Stomach (tissue), 9 donors: ENCODE results near the gene TUBB6. TPM values are rescaled to one million over a fixed set of nuclear protein-coding genes. Genes with fewer than 3 reads are reported as not detected.
A peak's percentile ranks its signal among the peaks of the same experiment; 100 is the strongest.

ENCODE experiments used
- DNase-seq, 2 donors: peaks; one replicate each; pipeline versions ENCODE4 v3.0.0 to v3.0.0-alpha.2; 2013 to 2019
- H3K27ac ChIP-seq, 5 donors: fragments of 200-600 bp in 4 of 5; sonication (generic) in 4 of 5; one replicate each; pipeline ENCODE4 v1.5.1; 2013 to 2019; ENCODE audit warnings: mild to moderate bottlenecking in 1 of 5, moderate library complexity in 1 of 5
- H3K27me3 ChIP-seq, 3 donors: fragments of 200-600 bp; sonication (generic); one replicate each; pipeline ENCODE4 v1.5.1; 2017 to 2019; ENCODE audit warnings: mixed run types in 1 of 3
- H3K36me3 ChIP-seq, 4 donors: fragments of 200-600 bp; sonication (generic); 1 replicate in 3 of 4; 2 replicates in 1 of 4; pipeline ENCODE4 v1.5.1; 2016 to 2019
- H3K4me1 ChIP-seq, 4 donors: fragments of 200-600 bp; sonication (generic); one replicate each; pipeline ENCODE4 v1.5.1; 2016 to 2019
- H3K4me3 ChIP-seq, 4 donors: fragments of 200-600 bp; sonication (generic) in 3 of 4; one replicate each; pipeline ENCODE4 v1.5.1; 2016 to 2019; ENCODE audit warnings: mild to moderate bottlenecking in 1 of 4
- H3K9me3 ChIP-seq, 4 donors: fragments of 200-600 bp; sonication (generic); one replicate each; pipeline ENCODE4 v1.5.1; 2016 to 2019
- CTCF ChIP-seq, 7 experiments: fragments of 450-650 bp in 4 of 7; fragments of 200-600 bp in 3 of 7; sonication (generic) in 3 of 7; IDR thresholded peaks; one replicate each; pipeline ENCODE4 v1.5.1; 2016 to 2019; ENCODE audit warnings: antibody characterized with exemption in 7 of 7, control low read depth in 2 of 7, mild to moderate bottlenecking in 1 of 7
- EP300 ChIP-seq: sonication (generic); formaldehyde crosslinking; IDR thresholded peaks from one replicate; pipeline ENCODE4 v1.6.1; 2017; ENCODE audit warnings: antibody characterized with exemption
- POLR2A ChIP-seq, 4 donors: fragments of 450-650 bp; IDR thresholded peaks; one replicate each; pipeline ENCODE4 v1.6.1; 2016; ENCODE audit warnings: antibody characterized with exemption in 4 of 4, control low read depth in 2 of 4, mild to moderate bottlenecking in 1 of 4, moderate library complexity in 1 of 4
- POLR2AphosphoS5 ChIP-seq, 3 donors: sonication (generic); formaldehyde crosslinking; IDR thresholded peaks; one replicate each; pipeline ENCODE4 v1.6.1; 2016; ENCODE audit warnings: antibody characterized with exemption in 3 of 3
- WGBS, 5 donors: extraction: QIAGEN DNeasy Blood & Tissue Kit in 3 of 5; methylation state at CpG; one replicate each; pipeline versions ENCODE4 v1.1.5 to v1.1.7; 2013 to 2018; 5-methylcytosine and 5-hydroxymethylcytosine counted together
- intact Hi-C: fragments of 100-400 bp; cut with DNase I; formaldehyde crosslinking; loops from one replicate; pipeline ENCODE4 v1.15.1; 2023; ENCODE audit warnings: low total_unique reads
- polyA plus RNA-seq, 3 donors: library from polyadenylated mRNA; stranded (reverse); fragments of 200-250 nt; gene quantifications; one replicate each; pipeline ENCODE4 v1.2.3, GENCODE V29; 2013
- total RNA-seq, 5 donors: library from RNA; depleted of rRNA; stranded (reverse); fragments of >200 nt; gene quantifications; one replicate each; pipeline versions ENCODE4 v1.1.0 to v1.2.3, GENCODE V29; 2014 to 2016
- donor health status: healthy with polysubstance abuse.
- donor health status: Bipolar disorder and iron deficiency.
- donor health status: healthy.

TUBB6 gene
- total and polyA plus RNA-seq, 8 donors, result 66.6 to 333 (median 174) TPM

GRCh38 chr18:12369211-12369610, 61.2 kb downstream of the TUBB6 start:
- H3K27ac ChIP-seq, result no peak overlapping the region
- TF ChIP-seq POLR2AphosphoS5 (IDR thresholded peaks at IDR 0.05) (no peak), EP300 (no peak), CTCF (IDR thresholded peaks at IDR 0.05) (no peak), POLR2A (IDR thresholded peaks at IDR 0.05) (no peak)
- WGBS, 5 donors, result 81 to 92% (median 90%) methylated on average over 7 of the region's 7 CpGs

GRCh38 chr18:12371590-12371989, 63.5 kb downstream of the TUBB6 start:
- peak in 1 of 2 donors; percentile 32 for DNase-seq
- Histone ChIP-seq H3K4me3 (no peak overlapping the region), H3K27me3 (no peaks in the 10 kb centered on the region), H3K4me1 (peaks cover 25 to 58% (median 53%) of the 10 kb centered on the region in 4 donors), H3K9me3 (no peaks in the 10 kb centered on the region), H3K27ac (peak overlapping the region in 4 of 5 donors; percentile 20 to 56 (median 46)), H3K36me3 (peaks cover 15 to 39% (median 31%) of the 10 kb centered on the region in 4 donors)
- TF ChIP-seq POLR2AphosphoS5 (IDR thresholded peaks at IDR 0.05) (no peak), EP300 (no peak), CTCF (IDR thresholded peaks at IDR 0.05) (no peak), POLR2A (IDR thresholded peaks at IDR 0.05) (no peak)
- WGBS, 5 donors, result 32 to 56% (median 46%) methylated on average over 2 of the region's 2 CpGs
- intact Hi-C loops, result no loop called here

More at GRCh38 chr18:12369211-12369610, 61.2 kb downstream of the TUBB6 start:
- DNase-seq, result no peak
- intact Hi-C loops, result no loop called here
- Histone ChIP-seq H3K4me1 (peaks cover 16 to 34% (median 31%) of the 10 kb centered on the region in 4 donors), H3K9me3 (no peaks in the 10 kb centered on the region), H3K36me3 (peaks cover 27 to 63% (median 55%) of the 10 kb centered on the region in 4 donors), H3K27me3 (no peaks in the 10 kb centered on the region), H3K4me3 (no peak overlapping the region)

- Histone ChIP-seq H3K9me3 (no peaks in the 10 kb centered on the region), H3K4me1 (peaks cover 25 to 59% (median 54%) of the 10 kb centered on the region in 4 donors), H3K36me3 (peaks cover 11 to 31% (median 23%) of the 10 kb centered on the region in 4 donors), H3K4me3 (no peak overlapping the region), H3K27ac (peak overlapping the region in 4 of 5 donors; percentile 40 to 58 (median 54)), H3K27me3 (no peaks in the 10 kb centered on the region)
- 26 to 50% (median 28%) methylated on average over 3 of the region's 3 CpGs for WGBS, 5 donors
- TF ChIP-seq EP300 (no peak), POLR2AphosphoS5 (IDR thresholded peaks at IDR 0.05) (no peak), POLR2A (IDR thresholded peaks at IDR 0.05) (no peak), CTCF (IDR thresholded peaks at IDR 0.05) (no peak)
- no peak for DNase-seq
- intact Hi-C loops, result no loop called here
These were observed 64.4 kb downstream of the TUBB6 start for GRCh38 chr18:12372406-12372805.

GRCh38 chr18:12373116-12373770, 65.2 kb downstream of the TUBB6 start:
- DNase-seq, result peak; percentile 28 to 66
- peaks cover 25 to 64% (median 60%) of the 10 kb centered on the region in 4 donors for H3K4me1 ChIP-seq
- no peaks in the 10 kb centered on the region for H3K27me3 ChIP-seq
- TF ChIP-seq CTCF (IDR thresholded peaks at IDR 0.05), result no peak
- peak in 2 of 3 donors; percentile 16 to 64 for TF ChIP-seq POLR2AphosphoS5 (IDR thresholded peaks at IDR 0.05)
- no peak for TF ChIP-seq EP300
- TF ChIP-seq POLR2A (IDR thresholded peaks at IDR 0.05), result no peak
- H3K36me3 ChIP-seq, result peaks cover 11 to 22% (median 15%) of the 10 kb centered on the region in 4 donors
- no peaks in the 10 kb centered on the region for H3K9me3 ChIP-seq
- intact Hi-C loops, result no loop called here
- 33 to 59% (median 54%) methylated on average over 4 of the region's 4 CpGs for WGBS, 5 donors
- peak overlapping the region; percentile 40 to 58 (median 51) for H3K27ac ChIP-seq
- no peak overlapping the region for H3K4me3 ChIP-seq
